H1 (cell line): ENCODE measurements around the gene RRAGB. TPM values are rescaled to one million over a fixed set of nuclear protein-coding genes. Genes with fewer than 3 reads are reported as not detected.

ENCODE experiments used
- CTCF ChIA-PET: fragments of 300-600 bp; sonication (Branson Sonifier 250); formaldehyde crosslinking; loops from one replicate; lab custom pipeline; 2021; ENCODE audit not compliant: partially characterized antibody; lab: Charles Lee
- POLR2A ChIA-PET: fragments of 300-600 bp; sonication (Branson Sonifier 250); formaldehyde crosslinking; loops from one replicate; lab custom pipeline; 2021; ENCODE audit warnings: inconsistent platforms; ENCODE audit not compliant: partially characterized antibody; lab: Charles Lee
- DNase-seq, 2 experiments: peaks; one replicate each; pipeline versions ENCODE4 v3.0.0 to v3.0.0-alpha.2; 2010 to 2022; ENCODE audit warnings: low spot score in 2 of 2, low read depth in 1 of 2, mixed read lengths in 1 of 2
- FAIRE-seq: peaks from 2 replicates; lab custom pipeline; 2011; peaks lifted over from hg19 to GRCh38; lab: Jason Lieb, UNC
- H2AFZ ChIP-seq: 2 replicates; pipeline ENCODE4 v1.8.1; 2012; ENCODE audit warnings: low read length, inconsistent platforms
- H2AK5ac ChIP-seq: 2 replicates; pipeline ENCODE4 v1.6.1; 2013; ENCODE audit warnings: low read depth, low read length
- H2BK120ac ChIP-seq: replicated peaks from 2 replicates; pipeline ENCODE3; 2013; ENCODE audit warnings: low read depth, low read length, inconsistent platforms
- H2BK12ac ChIP-seq: 2 replicates; pipeline ENCODE4 v1.6.1; 2013; ENCODE audit warnings: low read depth, low read length
- H2BK15ac ChIP-seq: 2 replicates; pipeline ENCODE4 v1.6.1; 2013; ENCODE audit warnings: low read length
- H2BK20ac ChIP-seq: 2 replicates; pipeline ENCODE4 v1.6.1; 2013; ENCODE audit warnings: low read length
- H2BK5ac ChIP-seq: 2 replicates; pipeline ENCODE4 v1.6.1; 2013; ENCODE audit warnings: low read depth, low read length
- H3K14ac ChIP-seq: 2 replicates; pipeline ENCODE4 v1.6.1; 2013; ENCODE audit warnings: inconsistent platforms; ENCODE audit not compliant: insufficient read length
- H3K18ac ChIP-seq: 2 replicates; pipeline ENCODE4 v1.6.1; 2013; ENCODE audit warnings: low read length; ENCODE audit errors: extremely low read depth
- H3K23ac ChIP-seq: 2 replicates; pipeline ENCODE4 v1.6.1; 2013; ENCODE audit warnings: inconsistent platforms; ENCODE audit not compliant: insufficient read length
- H3K23me2 ChIP-seq: 2 replicates; pipeline ENCODE4 v1.6.1; 2013; ENCODE audit warnings: low read depth, low read length
- H3K27ac ChIP-seq: 2 replicates; pipeline ENCODE4 v1.6.1; 2011; ENCODE audit warnings: low read depth, low read length, inconsistent platforms
- H3K27me3 ChIP-seq, 4 experiments: replicated peaks in 1 of 4; 1 replicate in 1 of 4; 2 replicates in 3 of 4; pipeline versions ENCODE4 v1.6.1 to v1.8.1; 2011 to 2013; ENCODE audit warnings: low read length in 3 of 4, mild to moderate bottlenecking in 3 of 4, inconsistent platforms in 2 of 4, mixed read lengths in 2 of 4, moderate library complexity in 1 of 4; ENCODE audit not compliant: control insufficient read depth in 3 of 4, insufficient read depth in 3 of 4; ENCODE audit errors: extremely low read depth in 1 of 4
- H3K36me3 ChIP-seq, 4 experiments: 2 replicates each; pipeline versions ENCODE4 v1.6.1 to v1.8.1; 2011 to 2013; ENCODE audit warnings: mild to moderate bottlenecking in 4 of 4, low read length in 3 of 4, moderate library complexity in 2 of 4, control low read depth in 1 of 4, inconsistent platforms in 1 of 4; ENCODE audit not compliant: insufficient read depth in 4 of 4, control insufficient read depth in 2 of 4
- H3K4ac ChIP-seq: replicated peaks from 2 replicates; pipeline ENCODE3; 2013; ENCODE audit warnings: low read length, low read depth, mixed read lengths, inconsistent platforms; ENCODE audit not compliant: insufficient read length
- H3K4me1 ChIP-seq, 4 experiments: replicated peaks in 1 of 4; 1 replicate in 1 of 4; 2 replicates in 3 of 4; pipeline versions ENCODE4 v1.6.1 to v1.8.1; 2011 to 2013; ENCODE audit warnings: low read length in 3 of 4, inconsistent platforms in 2 of 4, mixed read lengths in 1 of 4; ENCODE audit not compliant: insufficient read depth in 4 of 4, control insufficient read depth in 3 of 4
- H3K4me2 ChIP-seq, 2 experiments: 2 replicates each; pipeline versions ENCODE4 v1.6.1 to v1.8.1; 2011 to 2013; ENCODE audit warnings: low read depth in 2 of 2, low read length in 2 of 2, control low read depth in 1 of 2, inconsistent platforms in 1 of 2, mild to moderate bottlenecking in 1 of 2; ENCODE audit not compliant: insufficient read depth in 1 of 2
- H3K4me3 ChIP-seq, 4 experiments: fragments of 200-600, 300-600 bp in 1 of 4; sonication (generic), shearing (Covaris generic), sonication (Bioruptor Twin) in 1 of 4; 2 replicates each; pipeline versions ENCODE4 v1.5.1 to v1.8.1; 2011 to 2016; ENCODE audit warnings: low read length in 4 of 4, low read depth in 3 of 4, control low read depth in 2 of 4, inconsistent platforms in 2 of 4, mild to moderate bottlenecking in 2 of 4, mixed read lengths in 1 of 4, moderate library complexity in 1 of 4; ENCODE audit not compliant: insufficient read depth in 2 of 4; ENCODE audit errors: extremely low read depth in 1 of 4
- H3K56ac ChIP-seq: replicated peaks from 2 replicates; pipeline ENCODE3; 2013; ENCODE audit warnings: low read depth, mild to moderate bottlenecking, mixed read lengths, low read length, inconsistent platforms; ENCODE audit not compliant: insufficient read length
- H3K79me1 ChIP-seq: 2 replicates; pipeline ENCODE4 v1.6.1; 2013; ENCODE audit warnings: low read depth, low read length, control low read depth
- H3K79me2 ChIP-seq, 2 experiments: 2 replicates each; pipeline versions ENCODE4 v1.6.1 to v1.8.1; 2012 to 2013; ENCODE audit warnings: low read length in 2 of 2, mild to moderate bottlenecking in 2 of 2, inconsistent platforms in 1 of 2; ENCODE audit not compliant: insufficient read depth in 2 of 2, control insufficient read depth in 1 of 2
- H3K9ac ChIP-seq, 4 experiments: replicated peaks in 1 of 4; 1 replicate in 1 of 4; 2 replicates in 3 of 4; pipeline versions ENCODE4 v1.6.1 to v1.8.1; 2011 to 2013; ENCODE audit warnings: low read depth in 3 of 4, low read length in 3 of 4, control low read depth in 2 of 4, mild to moderate bottlenecking in 2 of 4, moderate library complexity in 2 of 4, inconsistent platforms in 1 of 4; ENCODE audit errors: extremely low read depth in 1 of 4
- H3K9me3 ChIP-seq, 2 experiments: 2 replicates each; pipeline versions ENCODE4 v1.6.1 to v1.8.1; 2012 to 2013; ENCODE audit warnings: mild to moderate bottlenecking in 2 of 2, moderate library complexity in 2 of 2, control low read depth in 1 of 2, inconsistent platforms in 1 of 2, low read depth in 1 of 2, low read length in 1 of 2, mixed read lengths in 1 of 2; ENCODE audit not compliant: insufficient read depth in 2 of 2
- H4K20me1 ChIP-seq, 2 experiments: replicated peaks in 1 of 2; 2 replicates each; pipeline versions ENCODE3 to v1.8.1; 2011 to 2013; ENCODE audit warnings: inconsistent platforms in 2 of 2, low read length in 2 of 2, mild to moderate bottlenecking in 1 of 2; ENCODE audit not compliant: insufficient read depth in 2 of 2, control insufficient read depth in 1 of 2
- H4K5ac ChIP-seq: 2 replicates; pipeline ENCODE4 v1.6.1; 2013; ENCODE audit warnings: low read length, low read depth, mixed read lengths, inconsistent platforms; ENCODE audit not compliant: insufficient read length
- H4K8ac ChIP-seq: 2 replicates; pipeline ENCODE4 v1.8.0; 2013; ENCODE audit warnings: mild to moderate bottlenecking, moderate library complexity, low read length, inconsistent platforms; ENCODE audit not compliant: insufficient read depth; ENCODE audit errors: extremely low read depth
- H4K91ac ChIP-seq: replicated peaks from 2 replicates; pipeline ENCODE3; 2013; ENCODE audit warnings: low read length, mixed read lengths, inconsistent platforms; ENCODE audit not compliant: insufficient read length
- ATF2 ChIP-seq: IDR thresholded peaks from 2 replicates; pipeline ENCODE4 v1.6.1; 2012; ENCODE audit warnings: low read length, inconsistent platforms
- ATF3 ChIP-seq: IDR thresholded peaks from 2 replicates; pipeline ENCODE4 v1.6.1; 2011; ENCODE audit warnings: low read depth, mild to moderate bottlenecking, low read length; ENCODE audit not compliant: insufficient read depth
- BRCA1 ChIP-seq: IDR thresholded peaks from 2 replicates; pipeline ENCODE4 v1.6.1; 2012; ENCODE audit warnings: low read depth, low read length, improper control_type of control experiment
- CHD2 ChIP-seq: IDR thresholded peaks from 2 replicates; pipeline ENCODE4 v1.6.1; 2012; ENCODE audit warnings: low read length, improper control_type of control experiment
- CTBP2 ChIP-seq: IDR thresholded peaks from 2 replicates; pipeline ENCODE4 v1.7.0; 2011; ENCODE audit warnings: borderline replicate concordance, mild to moderate bottlenecking, moderate library complexity, mixed read lengths, low read length; ENCODE audit not compliant: insufficient read depth, insufficient read length
- KDM5A ChIP-seq: fragments of 200-600 bp; IDR thresholded peaks from 2 replicates; pipeline ENCODE4 v1.7.1; 2012; ENCODE audit warnings: mild to moderate bottlenecking, low read length, inconsistent platforms, mixed read lengths
- NANOG ChIP-seq: IDR thresholded peaks from 2 replicates; pipeline ENCODE4 v1.6.1; 2011; ENCODE audit warnings: low read length, low read depth, mild to moderate bottlenecking, inconsistent platforms; ENCODE audit not compliant: insufficient read depth, poor library complexity, severe bottlenecking
- NRF1 ChIP-seq: IDR thresholded peaks from 2 replicates; pipeline ENCODE4 v1.6.1; 2011; ENCODE audit warnings: mild to moderate bottlenecking, low read depth, low read length, improper control_type of control experiment
- RAD21 ChIP-seq, 2 experiments: IDR thresholded peaks in 1 of 2; conservative IDR thresholded peaks in 1 of 2; 2 replicates each; pipeline ENCODE4 v1.6.1; 2011; ENCODE audit warnings: low read depth in 2 of 2, low read length in 2 of 2, improper control_type of control experiment in 1 of 2, inconsistent platforms in 1 of 2, mild to moderate bottlenecking in 1 of 2, moderate library complexity in 1 of 2
- SUZ12 ChIP-seq: fragments of 200-600 bp; sonication (generic); IDR thresholded peaks from 2 replicates; pipeline ENCODE4 v1.6.1; 2012; ENCODE audit warnings: mild to moderate bottlenecking, inconsistent platforms, low read length, moderate library complexity, mixed read lengths
- ZNF274 ChIP-seq: IDR thresholded peaks from 2 replicates; pipeline ENCODE4 v1.7.0; 2012; ENCODE audit warnings: low read length, borderline replicate concordance; ENCODE audit errors: extremely low read depth
- WGBS, 2 experiments: shearing (Covaris generic) in 1 of 2; methylation state at CpG; one replicate each; pipeline versions ENCODE4 v1.1.6 to v1.1.7; 2013 to 2015; ENCODE audit warnings: low lambda C conversion rate in 2 of 2, mixed read lengths in 2 of 2, inconsistent platforms in 1 of 2, low coverage in 1 of 2, missing lambda C conversion rate in 1 of 2; ENCODE audit not compliant: insufficient replicate concordance in 2 of 2, insufficient coverage in 1 of 2, insufficient read length in 1 of 2; ENCODE audit errors: extremely low coverage in 1 of 2, missing lambda C conversion rate in 1 of 2; 5-methylcytosine and 5-hydroxymethylcytosine counted together
- polyA plus RNA-seq, 7 experiments: library from polyadenylated mRNA; depleted of rRNA in 3 of 7; stranded (reverse) in 5 of 7; unstranded in 2 of 7; fragments of >200 nt in 5 of 7; fragments of 200-250 nt in 2 of 7; gene quantifications; 1 replicate in 5 of 7; 2 replicates in 1 of 7; 4 replicates in 1 of 7; pipeline versions ENCODE4 v1.2.1 to v1.2.3, GENCODE V29; 2011 to 2013; ENCODE audit warnings: missing spikeins in 2 of 7, mixed read lengths in 2 of 7
- total RNA-seq: library from RNA; stranded (reverse); fragmentation: NEBNext Ultra II Directional; extraction: Animal tissue kit (Norgen Biotek cat#: 25700); gene quantifications from 2 replicates; pipeline ENCODE4 v1.2.1, GENCODE V29; 2021

The RRAGB gene
- total and polyA plus RNA-seq, 2 of the 8 experiments (the other 6 are each of a cell fraction or from before 2014, with no cell fraction given): 5.8 to 6.8 TPM

DNA sequence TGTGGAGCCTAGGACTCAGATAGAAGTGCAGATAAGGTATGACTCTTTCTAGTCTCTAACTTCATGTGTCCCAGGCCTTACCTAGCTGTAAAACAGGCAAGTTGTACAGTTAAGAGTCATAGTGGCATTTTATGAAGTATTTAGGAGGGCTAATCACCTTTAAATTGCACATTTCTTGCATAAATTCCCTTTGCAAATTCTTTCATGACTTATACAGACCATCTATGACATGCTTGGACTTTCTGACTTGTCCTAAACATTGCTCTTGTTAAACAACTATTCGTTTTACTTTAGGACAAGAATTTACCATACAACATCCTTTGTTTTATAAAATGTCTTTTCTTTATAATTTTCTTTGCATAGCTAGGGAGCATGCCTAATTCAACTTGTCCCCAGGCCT is 7.8 kb upstream of the RRAGB start:
- Histone ChIP-seq H2AK5ac (no peak overlapping the region), H3K9ac (no peak overlapping the region), H4K5ac (no peak overlapping the region), H3K14ac (no peak overlapping the region), H2BK120ac (no peak overlapping the region), H3K4me1 (no peaks in the 10 kb centered on the region), H2BK12ac (no peak overlapping the region), H3K36me3 (no peaks in the 10 kb centered on the region), H3K23ac (no peak overlapping the region), H4K91ac (no peak overlapping the region), H3K79me1 (no peaks in the 10 kb centered on the region), H3K79me2 (no peaks in the 10 kb centered on the region), H3K4me2 (no peak overlapping the region), H3K4me3 (no peak overlapping the region), H3K56ac (no peak overlapping the region), H3K27me3 (no peaks in the 10 kb centered on the region), H4K8ac (no peak overlapping the region), H3K9me3 (peaks cover 6 to 16% of the 10 kb centered on the region in 2 experiments; a peak in 2 of 4 replicates), H3K18ac (no peak overlapping the region), H2BK20ac (no peak overlapping the region), H3K27ac (no peak overlapping the region), H2BK15ac (no peak overlapping the region), H3K23me2 (no peaks in the 10 kb centered on the region), H2AFZ (no peak overlapping the region), H2BK5ac (no peak overlapping the region), H4K20me1 (no peaks in the 10 kb centered on the region), H3K4ac (no peak overlapping the region)
- no peak for FAIRE-seq
- ChIA-PET POLR2A (no interaction called here), CTCF (no interaction called here)
- DNase-seq: no peak
- 43% methylated on average over 1 of the region's 1 CpG; no CpG with 5 or more reads in 1 of the 2 experiments for WGBS, 2 experiments
- no peak for TF ChIP-seq ATF3
- TF ChIP-seq BRCA1: no peak
- TF ChIP-seq ATF2: no peak
- TF ChIP-seq NANOG: no peak
- no peak for TF ChIP-seq SUZ12
- TF ChIP-seq CTBP2: no peak
- no peak for TF ChIP-seq CHD2
- no peak for TF ChIP-seq NRF1
- no peak for TF ChIP-seq RAD21 (IDR thresholded peaks at IDR 0.05 in 1 of 2, conservative IDR thresholded peaks at IDR 0.05 in 1 of 2; ENCODE audit: low read depth in 2 of 2, low read length in 2 of 2)
- no peak for TF ChIP-seq ZNF274
- TF ChIP-seq KDM5A: no peak
